HL-60 (cell line): ENCODE measurements around the gene SOWAHB.

Source experiments
- DNase-seq, 2 experiments: peaks; one replicate each; pipeline ENCODE4 v3.0.0-alpha.2; 2010 to 2020; ENCODE audit warnings: low read depth in 1 of 2, low spot score in 1 of 2
- H3K27ac ChIP-seq: fragments of 250-450 bp; sonication (Bioruptor Pico); replicated peaks from 2 replicates; pipeline ENCODE4 v1.5.1; 2020; ENCODE audit warnings: mild to moderate bottlenecking, moderate library complexity
- H3K27me3 ChIP-seq: fragments of 250-450 bp; sonication (Bioruptor Pico); 2 replicates; pipeline ENCODE4 v1.5.1; 2021; ENCODE audit warnings: mild to moderate bottlenecking, moderate library complexity; ENCODE audit not compliant: insufficient read depth, poor library complexity, severe bottlenecking
- H3K4me3 ChIP-seq: replicated peaks from 2 replicates; pipeline ENCODE4 v1.5.1; 2011; ENCODE audit warnings: mild to moderate bottlenecking, control low read depth, low read length; ENCODE audit not compliant: insufficient read depth
- GABPA ChIP-seq: IDR thresholded peaks from 2 replicates; pipeline ENCODE4 v1.6.1; 2012; ENCODE audit warnings: low read depth
- POLR2AphosphoS5 ChIP-seq: IDR thresholded peaks from 2 replicates; pipeline ENCODE4 v1.6.1; 2012; ENCODE audit warnings: low read depth
- SPI1 ChIP-seq: IDR thresholded peaks from 2 replicates; pipeline ENCODE4 v1.6.1; 2012; ENCODE audit warnings: low read depth, mild to moderate bottlenecking, borderline replicate concordance
- TF ChIP-seq, protein P1 (sequence below): IDR thresholded peaks from 2 replicates; pipeline ENCODE4 v1.6.1; 2012; ENCODE audit warnings: low read depth; ENCODE audit not compliant: insufficient replicate concordance
- TF ChIP-seq, protein P2 (sequence below): IDR thresholded peaks from one replicate; pipeline ENCODE4 v1.5.1; 2011; ENCODE audit warnings: low read length, control low read depth, inconsistent platforms; ENCODE audit not compliant: insufficient read depth

The SOWAHB gene

DNA sequence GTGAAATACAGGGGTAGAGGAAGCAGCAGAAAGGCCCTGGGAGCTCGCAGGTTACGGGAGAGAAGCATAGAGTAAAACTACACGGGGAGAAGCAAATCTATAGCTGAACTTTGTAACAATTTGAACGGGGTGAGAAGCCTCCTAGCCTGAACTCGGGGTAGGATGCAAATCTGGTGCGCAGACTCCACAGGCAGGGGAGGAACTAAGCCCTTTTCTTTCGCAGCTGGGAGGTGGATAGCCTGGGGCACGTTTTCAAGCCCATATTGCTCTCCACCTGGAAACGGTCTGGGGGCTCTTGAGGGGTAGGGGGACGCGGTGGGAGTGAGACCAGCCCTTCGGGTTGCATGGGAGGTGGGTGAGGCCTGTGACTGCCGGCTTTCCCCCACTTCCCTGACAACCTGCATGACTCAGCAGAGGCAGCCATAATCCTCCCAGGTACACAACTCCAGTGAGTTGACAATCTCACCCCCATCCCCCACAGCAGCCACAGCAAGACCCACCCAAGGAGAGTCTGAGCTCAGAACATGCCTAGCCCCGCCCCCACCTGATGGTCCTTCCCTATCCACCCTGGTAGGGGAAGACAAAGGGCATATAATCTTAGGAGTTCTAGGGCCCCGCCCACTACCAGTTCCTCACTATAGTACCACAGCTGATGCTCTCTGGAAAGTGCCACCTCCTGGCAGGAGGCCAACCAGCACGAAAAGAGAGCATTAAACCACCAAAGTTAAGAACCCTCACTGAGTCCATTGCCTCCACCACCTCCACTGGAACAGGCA, 29.9 kb downstream of the SOWAHB start:
- TF ChIP-seq, protein P1, sequence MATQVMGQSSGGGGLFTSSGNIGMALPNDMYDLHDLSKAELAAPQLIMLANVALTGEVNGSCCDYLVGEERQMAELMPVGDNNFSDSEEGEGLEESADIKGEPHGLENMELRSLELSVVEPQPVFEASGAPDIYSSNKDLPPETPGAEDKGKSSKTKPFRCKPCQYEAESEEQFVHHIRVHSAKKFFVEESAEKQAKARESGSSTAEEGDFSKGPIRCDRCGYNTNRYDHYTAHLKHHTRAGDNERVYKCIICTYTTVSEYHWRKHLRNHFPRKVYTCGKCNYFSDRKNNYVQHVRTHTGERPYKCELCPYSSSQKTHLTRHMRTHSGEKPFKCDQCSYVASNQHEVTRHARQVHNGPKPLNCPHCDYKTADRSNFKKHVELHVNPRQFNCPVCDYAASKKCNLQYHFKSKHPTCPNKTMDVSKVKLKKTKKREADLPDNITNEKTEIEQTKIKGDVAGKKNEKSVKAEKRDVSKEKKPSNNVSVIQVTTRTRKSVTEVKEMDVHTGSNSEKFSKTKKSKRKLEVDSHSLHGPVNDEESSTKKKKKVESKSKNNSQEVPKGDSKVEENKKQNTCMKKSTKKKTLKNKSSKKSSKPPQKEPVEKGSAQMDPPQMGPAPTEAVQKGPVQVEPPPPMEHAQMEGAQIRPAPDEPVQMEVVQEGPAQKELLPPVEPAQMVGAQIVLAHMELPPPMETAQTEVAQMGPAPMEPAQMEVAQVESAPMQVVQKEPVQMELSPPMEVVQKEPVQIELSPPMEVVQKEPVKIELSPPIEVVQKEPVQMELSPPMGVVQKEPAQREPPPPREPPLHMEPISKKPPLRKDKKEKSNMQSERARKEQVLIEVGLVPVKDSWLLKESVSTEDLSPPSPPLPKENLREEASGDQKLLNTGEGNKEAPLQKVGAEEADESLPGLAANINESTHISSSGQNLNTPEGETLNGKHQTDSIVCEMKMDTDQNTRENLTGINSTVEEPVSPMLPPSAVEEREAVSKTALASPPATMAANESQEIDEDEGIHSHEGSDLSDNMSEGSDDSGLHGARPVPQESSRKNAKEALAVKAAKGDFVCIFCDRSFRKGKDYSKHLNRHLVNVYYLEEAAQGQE = no peak
- TF ChIP-seq SPI1 (no peak), GABPA (no peak), POLR2AphosphoS5 (no peak)
- TF ChIP-seq, protein P2, sequence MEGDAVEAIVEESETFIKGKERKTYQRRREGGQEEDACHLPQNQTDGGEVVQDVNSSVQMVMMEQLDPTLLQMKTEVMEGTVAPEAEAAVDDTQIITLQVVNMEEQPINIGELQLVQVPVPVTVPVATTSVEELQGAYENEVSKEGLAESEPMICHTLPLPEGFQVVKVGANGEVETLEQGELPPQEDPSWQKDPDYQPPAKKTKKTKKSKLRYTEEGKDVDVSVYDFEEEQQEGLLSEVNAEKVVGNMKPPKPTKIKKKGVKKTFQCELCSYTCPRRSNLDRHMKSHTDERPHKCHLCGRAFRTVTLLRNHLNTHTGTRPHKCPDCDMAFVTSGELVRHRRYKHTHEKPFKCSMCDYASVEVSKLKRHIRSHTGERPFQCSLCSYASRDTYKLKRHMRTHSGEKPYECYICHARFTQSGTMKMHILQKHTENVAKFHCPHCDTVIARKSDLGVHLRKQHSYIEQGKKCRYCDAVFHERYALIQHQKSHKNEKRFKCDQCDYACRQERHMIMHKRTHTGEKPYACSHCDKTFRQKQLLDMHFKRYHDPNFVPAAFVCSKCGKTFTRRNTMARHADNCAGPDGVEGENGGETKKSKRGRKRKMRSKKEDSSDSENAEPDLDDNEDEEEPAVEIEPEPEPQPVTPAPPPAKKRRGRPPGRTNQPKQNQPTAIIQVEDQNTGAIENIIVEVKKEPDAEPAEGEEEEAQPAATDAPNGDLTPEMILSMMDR = no peak
- DNase-seq = no peak
- Histone ChIP-seq H3K27ac (no peak overlapping the region), H3K27me3 (no peaks in the 10 kb centered on the region), H3K4me3 (no peak overlapping the region)

DNA sequence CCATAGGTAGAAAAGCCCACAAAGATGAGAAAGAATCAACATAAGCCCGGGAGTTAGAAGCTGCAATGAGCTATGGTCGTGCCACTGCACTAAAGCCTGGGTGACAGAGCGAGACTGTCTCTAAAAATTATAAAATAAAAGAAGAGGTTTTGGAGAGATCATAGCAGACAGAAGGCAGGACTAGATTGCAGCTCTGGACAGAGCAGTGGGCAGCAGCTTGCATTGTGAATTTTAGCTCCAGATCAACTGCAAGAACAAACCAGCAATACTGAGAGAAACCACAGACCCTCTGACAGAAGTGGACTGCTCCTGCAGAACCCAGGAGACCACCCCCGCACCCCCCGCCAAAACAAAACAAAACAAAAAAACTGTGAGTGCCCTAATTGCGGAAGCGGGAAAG, 30.6 kb downstream of the SOWAHB start:
- no peaks in the 10 kb centered on the region for H3K27me3 ChIP-seq
- no peak for DNase-seq
- H3K27ac ChIP-seq = no peak overlapping the region
- H3K4me3 ChIP-seq = no peak overlapping the region
- TF ChIP-seq, protein P1 = no peak
- no peak for TF ChIP-seq SPI1
- TF ChIP-seq, protein P2 = no peak
- no peak for TF ChIP-seq GABPA
- no peak for TF ChIP-seq POLR2AphosphoS5

DNA sequence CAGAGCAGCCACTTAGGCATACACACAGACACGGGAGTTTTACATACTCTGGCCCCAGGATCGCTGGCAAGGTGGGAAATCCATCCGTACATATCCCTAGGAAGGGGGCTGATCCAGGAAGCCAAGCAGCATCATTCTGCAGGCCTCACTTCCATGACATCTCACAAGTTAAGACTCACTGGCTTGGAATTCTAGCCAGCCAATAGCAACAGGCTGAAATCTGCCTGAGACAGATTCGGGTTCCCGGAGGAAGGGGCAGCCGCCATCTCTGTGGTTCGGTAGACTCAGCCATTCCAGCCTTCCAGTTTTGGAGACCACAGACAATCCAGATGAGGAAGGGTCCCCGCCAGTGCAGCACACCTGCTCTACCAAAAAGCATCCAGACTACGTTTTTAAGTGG, 31.3 kb downstream of the SOWAHB start:
- H3K27ac ChIP-seq = no peak overlapping the region
- no peak overlapping the region for H3K4me3 ChIP-seq
- no peaks in the 10 kb centered on the region for H3K27me3 ChIP-seq
- no peak for DNase-seq
- TF ChIP-seq, protein P1 = no peak
- no peak for TF ChIP-seq SPI1
- TF ChIP-seq POLR2AphosphoS5 = no peak
- TF ChIP-seq, protein P2 = no peak
- no peak for TF ChIP-seq GABPA
